Lower leg skin (tissue), 3 donors: ENCODE data around the gene UNC93B1.

Experiments
- CTCF ChIP-seq, 3 donors: fragments of 450-650 bp; IDR thresholded peaks; one replicate each; pipeline ENCODE4 v1.5.1; 2016; ENCODE audit warnings: antibody characterized with exemption in 3 of 3, mild to moderate bottlenecking in 3 of 3, moderate library complexity in 2 of 3
- POLR2A ChIP-seq, 2 donors: fragments of 450-650 bp; IDR thresholded peaks; one replicate each; pipeline ENCODE4 v1.6.1; 2016 to 2017; ENCODE audit warnings: antibody characterized with exemption in 2 of 2, mild to moderate bottlenecking in 1 of 2, moderate library complexity in 1 of 2

DNA sequence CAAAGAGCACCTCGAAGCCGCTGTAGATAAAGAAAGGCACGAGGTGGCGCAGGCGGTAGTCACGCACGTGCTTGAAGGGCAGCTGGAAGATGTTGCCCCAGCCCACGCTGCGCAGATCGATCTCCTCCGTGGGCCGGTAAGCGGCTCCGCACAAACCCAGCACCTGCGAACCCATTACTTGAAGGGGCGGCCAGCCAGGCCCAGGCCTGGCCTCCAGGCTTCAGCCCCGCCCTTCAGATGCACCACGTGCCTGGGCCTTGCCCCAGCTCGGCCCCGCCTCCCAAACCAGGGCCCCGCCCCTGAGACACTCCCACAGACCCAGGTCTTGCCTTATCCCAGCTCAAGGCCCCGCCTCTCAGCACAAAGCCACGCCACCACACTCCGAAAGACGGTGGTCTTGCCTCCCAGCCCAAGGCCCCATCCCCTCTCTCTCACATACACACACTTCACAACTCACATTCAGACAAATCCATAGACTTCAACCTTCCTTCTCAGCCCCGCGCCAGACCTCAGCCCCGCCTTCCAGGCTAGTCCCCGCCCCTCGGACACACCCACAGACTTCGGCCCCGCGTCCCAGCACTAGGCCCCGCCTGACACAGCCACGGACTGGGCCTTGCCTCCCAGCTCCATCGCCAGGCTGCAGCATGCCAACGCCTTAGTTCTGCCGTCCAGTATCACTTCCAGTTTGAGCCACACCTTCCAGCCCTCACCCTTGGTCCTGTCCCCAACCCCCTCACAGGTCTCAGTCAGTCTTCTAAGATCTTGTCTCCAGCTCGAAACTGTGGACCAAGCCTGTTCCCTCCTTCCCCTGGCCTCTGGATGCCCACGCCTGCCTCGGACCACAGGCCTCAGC lies 7.0 kb downstream of the UNC93B1 start:
- TF ChIP-seq POLR2A (IDR thresholded peaks at IDR 0.05) = no peak
- no peak for TF ChIP-seq CTCF (IDR thresholded peaks at IDR 0.05)
